Panc1 (cell line): ENCODE results near the gene DSCAML1.

Source experiments
- CTCF ChIP-seq: fragments of 450-650 bp; IDR thresholded peaks from 2 replicates; pipeline ENCODE4 v1.5.1; 2017; ENCODE audit warnings: mild to moderate bottlenecking
- REST ChIP-seq, 2 experiments: IDR thresholded peaks; 2 replicates each; pipeline ENCODE4 v1.6.1; 2011 to 2012; ENCODE audit warnings: low read depth in 2 of 2, control low read depth in 1 of 2, low read length in 1 of 2, mild to moderate bottlenecking in 1 of 2, moderate library complexity in 1 of 2; ENCODE audit not compliant: insufficient read depth in 1 of 2

GRCh38 chr11:117781627-117782026 is 15.4 kb downstream of the DSCAML1 start:
- TF ChIP-seq REST (IDR thresholded peaks at IDR 0.05; ENCODE audit: insufficient read depth in 1 of 2, low read depth in 2 of 2, low read length in 1 of 2) (no peak), CTCF (no peak)
